Mucosa of descending colon (tissue), 3 donors: Measurements from ENCODE around the gene MRPS6. TPM values are rescaled to one million over a fixed set of nuclear protein-coding genes. Genes with fewer than 3 reads are reported as not detected.

ENCODE experiments used
- ATAC-seq: fragments of 200-7000 bp; cut with Tn5 transposase; one replicate; pipeline ENCODE4 v1.9.1; 2020; ENCODE audit warnings: mild to moderate bottlenecking, moderate library complexity
- DNase-seq, 3 donors: peaks; one replicate each; pipeline ENCODE4 v3.0.0-alpha.2; 2020
- H3K36me3 ChIP-seq: fragments of 200-600 bp; one replicate; pipeline ENCODE4 v1.8.0; 2021; ENCODE audit warnings: low read depth, mild to moderate bottlenecking
- H3K4me1 ChIP-seq: fragments of 200-600 bp; one replicate; pipeline ENCODE4 v1.8.0; 2021; ENCODE audit warnings: low read depth, mild to moderate bottlenecking
- H3K4me3 ChIP-seq: fragments of 200-600 bp; one replicate; pipeline ENCODE4 v1.8.0; 2021; ENCODE audit warnings: mild to moderate bottlenecking
- H3K9me3 ChIP-seq: fragments of 200-600 bp; one replicate; pipeline ENCODE4 v1.8.0; 2021; ENCODE audit warnings: mild to moderate bottlenecking
- CTCF ChIP-seq: fragments of 200-600 bp; IDR thresholded peaks from one replicate; pipeline ENCODE4 v1.8.0; 2022; ENCODE audit warnings: antibody characterized with exemption, mild to moderate bottlenecking
- intact Hi-C, 2 donors: fragments of 100-400 bp; cut with DNase I in 1 of 2; cut with micrococcal nuclease in 1 of 2; formaldehyde crosslinking; loops; one replicate each; pipeline versions ENCODE4 v1.11.0 to v1.11.1; 2022; cut with DNase I, micrococcal nuclease
- total RNA-seq, 3 donors: library from RNA; stranded (reverse); fragmentation: NEBNext Ultra II Directional in 2 of 3; extraction: Animal tissue kit (Norgen Biotek cat#: 25700) in 2 of 3; gene quantifications; one replicate each; pipeline versions ENCODE4 v1.2.1 to v1.2.4, GENCODE V29; 2021 to 2023
- donor health status: DM: no; HTN: no; CAD: no; lungs with moderate emphysema.
- donor health status: DM: no; HTN: no; CAD: no.
- donor health status: DM: no; HTN: yes; CAD: no.

MRPS6 gene
- total RNA-seq, 3 donors from 2014 or later = 38.7 to 102 (median 42.6) TPM

- ATAC-seq (no peak), DNase-seq (no peak)
- Histone ChIP-seq H3K9me3 (no peaks in the 10 kb centered on the region), H3K36me3 (no peaks in the 10 kb centered on the region), H3K4me1 (no peaks in the 10 kb centered on the region), H3K4me3 (no peak overlapping the region)
- intact Hi-C loops = no loop called here
- no peak for TF ChIP-seq CTCF
Observed at GRCh38 chr21:34039678-34040382, 33.5 kb upstream of the MRPS6 start.

GRCh38 chr21:34042735-34043134 lies 30.6 kb upstream of the MRPS6 start:
- intact Hi-C loops = no loop called here
- H3K4me1 ChIP-seq = no peaks in the 10 kb centered on the region
- DNase-seq (no peak), ATAC-seq (no peak)
- TF ChIP-seq CTCF = no peak
- no peaks in the 10 kb centered on the region for H3K9me3 ChIP-seq
- H3K36me3 ChIP-seq = no peaks in the 10 kb centered on the region
- no peak overlapping the region for H3K4me3 ChIP-seq

DNA sequence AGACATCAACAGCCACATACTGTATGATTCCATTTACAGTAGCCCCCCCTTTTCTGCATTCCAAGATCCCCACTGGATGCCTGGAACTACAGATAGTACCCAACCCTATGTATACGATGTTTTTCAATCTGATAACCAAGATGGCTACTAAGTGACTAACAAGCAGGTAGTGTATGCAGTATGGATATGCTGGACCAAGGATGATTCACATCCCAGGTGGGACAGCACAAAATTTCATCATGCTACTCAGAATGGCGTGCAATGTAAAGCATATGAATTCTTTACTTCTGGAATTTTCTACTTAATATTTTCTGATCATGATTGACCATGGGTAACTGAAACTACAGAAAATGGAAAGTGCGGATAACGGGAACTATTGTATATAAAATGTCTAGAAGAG lies 30.0 kb upstream of the MRPS6 start:
- no peak overlapping the region for H3K4me3 ChIP-seq
- no peak for TF ChIP-seq CTCF
- intact Hi-C loops = no loop called here
- no peaks in the 10 kb centered on the region for H3K4me1 ChIP-seq
- no peak for ATAC-seq
- no peaks in the 10 kb centered on the region for H3K9me3 ChIP-seq
- no peaks in the 10 kb centered on the region for H3K36me3 ChIP-seq
- DNase-seq = no peak

DNA sequence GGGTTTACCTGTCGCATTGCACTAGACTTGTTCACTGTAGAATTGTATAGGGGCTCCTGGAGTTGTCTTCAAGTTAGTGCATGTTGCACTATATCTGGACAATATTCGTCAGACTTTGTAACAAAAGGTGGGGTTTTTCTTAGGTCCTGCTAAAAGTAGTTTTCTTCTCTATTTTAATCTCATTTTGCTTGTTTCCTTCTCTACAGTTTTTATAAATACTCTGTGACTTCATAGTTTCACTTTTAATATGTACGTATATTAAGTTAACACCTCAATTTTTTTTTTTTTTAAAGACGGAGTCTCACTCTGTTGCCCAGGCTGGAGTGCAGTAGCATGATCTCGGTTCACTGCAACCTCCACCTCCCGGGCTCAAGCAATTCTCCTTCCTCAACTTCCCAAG lies 26.5 kb upstream of the MRPS6 start:
- intact Hi-C loops = no loop called here
- H3K4me1 ChIP-seq = no peaks in the 10 kb centered on the region
- H3K36me3 ChIP-seq = no peaks in the 10 kb centered on the region
- no peak for TF ChIP-seq CTCF
- ATAC-seq (no peak), DNase-seq (no peak)
- no peaks in the 10 kb centered on the region for H3K9me3 ChIP-seq
- H3K4me3 ChIP-seq = no peak overlapping the region

DNA sequence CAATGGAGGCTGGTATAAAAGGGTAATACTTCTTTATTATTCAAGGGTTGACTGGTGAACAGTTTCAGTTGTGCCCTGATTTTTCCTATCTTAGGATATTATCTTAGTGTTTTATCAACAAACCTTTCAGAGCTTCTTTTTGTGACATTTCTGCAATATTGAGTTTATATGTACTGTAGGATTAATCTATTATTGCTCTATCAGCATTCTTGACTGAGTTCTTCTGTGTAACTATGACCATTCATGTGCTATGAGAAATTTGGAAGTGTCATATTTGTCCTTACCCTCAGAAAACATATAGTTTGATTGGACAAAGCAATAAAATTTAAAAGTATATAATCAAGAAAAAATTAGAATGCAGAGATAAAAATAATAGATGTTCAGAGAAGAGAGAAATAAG lies 25.5 kb upstream of the MRPS6 start:
- Histone ChIP-seq H3K4me3 (no peak overlapping the region), H3K4me1 (no peaks in the 10 kb centered on the region), H3K36me3 (no peaks in the 10 kb centered on the region), H3K9me3 (no peaks in the 10 kb centered on the region)
- no peak for TF ChIP-seq CTCF
- intact Hi-C loops = no loop called here
- DNase-seq = no peak
- no peak for ATAC-seq

- intact Hi-C loops = no loop called here
- TF ChIP-seq CTCF = no peak
- no peaks in the 10 kb centered on the region for H3K9me3 ChIP-seq
Observed at GRCh38 chr21:34052171-34052570, 21.2 kb upstream of the MRPS6 start.

More at GRCh38 chr21:34052171-34052570, 21.2 kb upstream of the MRPS6 start:
- ATAC-seq (no peak), DNase-seq (no peak)
- no peak overlapping the region for H3K4me3 ChIP-seq
- peaks cover 2% of the 10 kb centered on the region for H3K36me3 ChIP-seq
- H3K4me1 ChIP-seq = peaks cover 10% of the 10 kb centered on the region
